GM23248 (cell line): Measurements from ENCODE around the gene FGF1.

Experiments
- EZH2 ChIP-seq: fragments of 200-600 bp; sonication (generic); IDR thresholded peaks from 2 replicates; pipeline ENCODE4 v1.6.1; 2018; ENCODE audit warnings: antibody characterized with exemption, mild to moderate bottlenecking; ENCODE audit not compliant: insufficient read depth, poor library complexity, severe bottlenecking
- EZH2phosphoT487 ChIP-seq: fragments of 200-600 bp; sonication (generic); IDR thresholded peaks from 2 replicates; pipeline ENCODE4 v1.6.1; 2018; ENCODE audit warnings: antibody characterized with exemption, moderate library complexity, mild to moderate bottlenecking, low read depth; ENCODE audit not compliant: insufficient read depth

- TF ChIP-seq EZH2 (no peak), EZH2phosphoT487 (no peak)
Measured at GRCh38 chr5:142551338-142552067, 134.4 kb downstream of the FGF1 start.
